ENCODE results near the gene DUXB.

The DUXB gene

DNA sequence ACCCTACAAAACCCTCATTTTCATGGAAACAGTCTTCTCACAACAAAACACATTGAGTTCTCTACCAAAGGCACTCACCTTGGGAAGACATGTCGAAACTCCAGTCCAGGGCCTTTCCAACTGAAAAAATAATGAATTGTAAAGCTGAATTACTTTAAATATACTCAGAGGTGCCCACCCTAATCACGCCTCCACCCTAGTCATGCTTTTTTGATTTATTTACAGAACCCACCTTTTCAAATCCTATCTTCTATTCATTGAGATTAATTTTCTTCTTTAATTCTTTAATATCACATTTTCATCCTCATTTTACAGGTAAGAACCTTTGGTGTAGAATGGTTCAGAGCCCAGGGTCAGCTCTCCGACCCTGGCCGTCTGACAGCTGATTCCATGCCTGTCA is 24.4 kb downstream of the DUXB start, which contains the start of gene CPHXL2:
Gene CPHXL2, minus strand, starts transcription at position 101 of the 400 bp plus-strand sequence. Its CDS starts 10 bp downstream, at position 91.
- Histone ChIP-seq H3K4me3 (IDR thresholded peaks at IDR 0.05; ENCODE audit: insufficient read depth, low read depth, low read length) (no peak within 1 kb of the TSS), H3K27me3 (ENCODE audit: insufficient read depth, low read depth) (no peaks in the 10 kb centered on the region), H3K27ac (no peak within 1 kb of the TSS), H2AFZ (ENCODE audit: low read depth) (no peak within 1 kb of the TSS), H4K20me1 (ENCODE audit: insufficient read depth) (no peaks in the 10 kb centered on the region), H3K4me1 (ENCODE audit: low read depth, poor library complexity, severe bottlenecking) (no peaks in the 10 kb centered on the region), H3K79me2 (ENCODE audit: insufficient read depth, low read depth) (no peaks in the 10 kb centered on the region), H3K9ac (no peak within 1 kb of the TSS), H3K36me3 (ENCODE audit: insufficient read depth) (no peaks in the 10 kb centered on the region), H3K4me2 (no peak within 1 kb of the TSS)
- TF ChIP-seq, protein P1, sequence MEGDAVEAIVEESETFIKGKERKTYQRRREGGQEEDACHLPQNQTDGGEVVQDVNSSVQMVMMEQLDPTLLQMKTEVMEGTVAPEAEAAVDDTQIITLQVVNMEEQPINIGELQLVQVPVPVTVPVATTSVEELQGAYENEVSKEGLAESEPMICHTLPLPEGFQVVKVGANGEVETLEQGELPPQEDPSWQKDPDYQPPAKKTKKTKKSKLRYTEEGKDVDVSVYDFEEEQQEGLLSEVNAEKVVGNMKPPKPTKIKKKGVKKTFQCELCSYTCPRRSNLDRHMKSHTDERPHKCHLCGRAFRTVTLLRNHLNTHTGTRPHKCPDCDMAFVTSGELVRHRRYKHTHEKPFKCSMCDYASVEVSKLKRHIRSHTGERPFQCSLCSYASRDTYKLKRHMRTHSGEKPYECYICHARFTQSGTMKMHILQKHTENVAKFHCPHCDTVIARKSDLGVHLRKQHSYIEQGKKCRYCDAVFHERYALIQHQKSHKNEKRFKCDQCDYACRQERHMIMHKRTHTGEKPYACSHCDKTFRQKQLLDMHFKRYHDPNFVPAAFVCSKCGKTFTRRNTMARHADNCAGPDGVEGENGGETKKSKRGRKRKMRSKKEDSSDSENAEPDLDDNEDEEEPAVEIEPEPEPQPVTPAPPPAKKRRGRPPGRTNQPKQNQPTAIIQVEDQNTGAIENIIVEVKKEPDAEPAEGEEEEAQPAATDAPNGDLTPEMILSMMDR (conservative IDR thresholded peaks at IDR 0.05; ENCODE audit: low read depth, low read length) = no peak

DNA sequence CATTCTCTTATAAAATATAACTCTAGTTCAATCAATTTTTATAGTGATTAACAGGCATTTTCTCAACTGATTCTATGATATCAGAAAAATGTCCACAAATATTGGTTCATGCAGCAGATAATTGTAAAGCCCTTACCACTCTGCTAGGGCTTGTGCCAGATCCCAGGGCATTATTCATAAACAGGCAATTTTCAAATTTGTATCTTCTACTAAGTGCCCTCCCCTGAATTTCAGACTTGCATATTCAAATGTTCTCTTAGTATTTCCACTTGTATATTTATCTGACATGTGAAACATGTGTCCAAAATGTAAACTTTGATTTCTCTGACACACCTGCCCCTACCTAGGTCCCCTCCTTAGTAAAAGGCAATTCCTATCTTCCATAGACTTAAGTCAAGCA is 33.8 kb downstream of the DUXB start:
- TF ChIP-seq, protein P1 (conservative IDR thresholded peaks at IDR 0.05; ENCODE audit: low read depth, low read length) = no peak
- no peak overlapping the region for H3K4me3 ChIP-seq (IDR thresholded peaks at IDR 0.05; ENCODE audit: insufficient read depth, low read depth, low read length)

DNA sequence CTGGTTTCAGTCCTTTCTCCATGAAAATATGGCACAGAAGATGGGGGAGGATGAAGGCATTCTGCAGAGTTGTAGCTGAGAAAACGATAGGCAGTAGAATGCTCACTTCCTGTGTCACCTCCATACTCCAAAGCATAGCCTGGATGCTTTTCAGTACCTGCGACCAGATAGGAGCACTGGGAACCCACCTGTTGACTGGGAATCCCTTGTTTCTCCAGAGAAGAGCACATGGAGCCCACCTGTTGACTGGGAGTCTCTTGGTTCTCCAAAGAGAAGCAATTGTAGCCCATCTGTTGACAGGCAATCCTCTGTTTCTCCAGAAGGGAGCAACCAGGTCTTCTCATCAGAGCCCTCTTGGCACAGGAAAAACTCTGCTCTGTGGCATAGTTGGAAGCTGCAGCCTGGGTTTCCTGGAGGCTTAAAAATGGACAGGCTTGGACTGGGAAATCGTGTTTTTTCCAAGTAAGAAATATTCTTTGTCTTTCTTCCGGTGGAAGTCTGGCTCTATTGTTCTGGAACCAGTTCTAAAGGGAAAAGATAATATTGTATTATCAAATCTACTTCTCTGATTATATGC is 40.4 kb downstream of the DUXB start:
- Histone ChIP-seq H3K4me1 (ENCODE audit: low read depth, poor library complexity, severe bottlenecking) (no peaks in the 10 kb centered on the region), H3K4me3 (IDR thresholded peaks at IDR 0.05; ENCODE audit: insufficient read depth, low read depth, low read length) (no peak overlapping the region), H3K36me3 (ENCODE audit: insufficient read depth) (peaks cover 4% of the 10 kb centered on the region; the same call in 1 of the 2 replicates), H3K79me2 (ENCODE audit: insufficient read depth, low read depth) (no peaks in the 10 kb centered on the region), H4K20me1 (ENCODE audit: insufficient read depth) (no peaks in the 10 kb centered on the region), H3K27ac (no peak overlapping the region), H3K4me2 (no peak overlapping the region), H3K27me3 (ENCODE audit: insufficient read depth, low read depth) (no peaks in the 10 kb centered on the region), H2AFZ (ENCODE audit: low read depth) (no peak overlapping the region), H3K9ac (no peak overlapping the region)
- TF ChIP-seq, protein P1 (conservative IDR thresholded peaks at IDR 0.05; ENCODE audit: low read depth, low read length) = no peak

More for the DNA sequence above, 33.8 kb downstream of the DUXB start:
- Histone ChIP-seq H3K36me3 (ENCODE audit: insufficient read depth) (no peaks in the 10 kb centered on the region), H3K27me3 (ENCODE audit: insufficient read depth, low read depth) (no peaks in the 10 kb centered on the region), H4K20me1 (ENCODE audit: insufficient read depth) (no peaks in the 10 kb centered on the region), H3K9ac (no peak overlapping the region), H3K4me1 (ENCODE audit: low read depth, poor library complexity, severe bottlenecking) (no peaks in the 10 kb centered on the region), H2AFZ (ENCODE audit: low read depth) (no peak overlapping the region), H3K4me2 (no peak overlapping the region), H3K27ac (no peak overlapping the region), H3K79me2 (ENCODE audit: insufficient read depth, low read depth) (no peaks in the 10 kb centered on the region)

DNA sequence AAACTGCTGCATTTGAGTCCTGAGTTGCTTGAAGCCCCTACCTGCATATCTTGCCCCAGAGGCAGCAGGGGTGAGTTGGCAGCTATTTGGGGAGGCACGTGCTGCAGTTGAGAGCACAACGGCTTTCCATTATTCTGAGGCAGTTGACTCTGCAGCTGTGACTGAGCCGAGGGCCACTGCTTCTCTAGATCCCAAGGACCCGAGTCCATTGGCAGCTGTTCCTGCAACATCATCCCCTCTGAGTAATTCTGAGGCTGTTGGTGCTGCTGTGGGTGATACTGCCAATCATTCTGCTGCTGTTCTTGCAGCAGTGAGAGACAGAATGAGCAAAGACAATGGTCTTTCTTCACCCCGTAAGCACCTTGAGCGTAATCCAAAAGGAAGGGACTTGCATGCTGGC is 40.9 kb downstream of the DUXB start:
- Histone ChIP-seq H2AFZ (ENCODE audit: low read depth) (no peak overlapping the region), H3K9ac (no peak overlapping the region), H3K27ac (no peak overlapping the region), H3K27me3 (ENCODE audit: insufficient read depth, low read depth) (no peaks in the 10 kb centered on the region), H3K79me2 (ENCODE audit: insufficient read depth, low read depth) (no peaks in the 10 kb centered on the region), H3K4me3 (IDR thresholded peaks at IDR 0.05; ENCODE audit: insufficient read depth, low read depth, low read length) (no peak overlapping the region), H3K4me2 (no peak overlapping the region), H3K36me3 (ENCODE audit: insufficient read depth) (peaks cover 7% of the 10 kb centered on the region; the same call in 1 of the 2 replicates), H4K20me1 (ENCODE audit: insufficient read depth) (no peaks in the 10 kb centered on the region), H3K4me1 (ENCODE audit: low read depth, poor library complexity, severe bottlenecking) (no peaks in the 10 kb centered on the region)
- TF ChIP-seq, protein P1 (conservative IDR thresholded peaks at IDR 0.05; ENCODE audit: low read depth, low read length) = no peak
